Neuronal stem cell (in vitro differentiated cells): ENCODE data around the gene CST7.

Source experiments
- DNase-seq: peaks from one replicate; pipeline ENCODE4 v3.0.0-alpha.2; 2013; ENCODE audit warnings: low spot score
- H2AFZ ChIP-seq: one replicate; pipeline ENCODE4 v1.6.1; 2013; ENCODE audit warnings: mild to moderate bottlenecking, low read length, inconsistent platforms
- H2AK5ac ChIP-seq: 2 replicates; pipeline ENCODE4 v1.6.1; 2013; ENCODE audit warnings: low read depth, mild to moderate bottlenecking, inconsistent platforms, low read length, moderate library complexity, mixed read lengths
- H2BK120ac ChIP-seq: 2 replicates; pipeline ENCODE4 v1.6.1; 2013; ENCODE audit warnings: low read depth, mild to moderate bottlenecking, inconsistent platforms, low read length, moderate library complexity, mixed read lengths
- H2BK12ac ChIP-seq: one replicate; pipeline ENCODE4 v1.6.1; 2013; ENCODE audit warnings: low read length, inconsistent platforms
- H2BK15ac ChIP-seq: 2 replicates; pipeline ENCODE4 v1.6.1; 2013; ENCODE audit warnings: mild to moderate bottlenecking, low read length, inconsistent platforms, mixed read lengths
- H2BK5ac ChIP-seq: one replicate; pipeline ENCODE4 v1.6.1; 2013; ENCODE audit warnings: inconsistent platforms, mild to moderate bottlenecking, low read length, moderate library complexity
- H3K14ac ChIP-seq: one replicate; pipeline ENCODE4 v1.6.1; 2013; ENCODE audit warnings: low read length, inconsistent platforms
- H3K18ac ChIP-seq: 2 replicates; pipeline ENCODE4 v1.6.1; 2013; ENCODE audit warnings: low read length, inconsistent platforms
- H3K23ac ChIP-seq: 2 replicates; pipeline ENCODE4 v1.6.1; 2013; ENCODE audit warnings: low read depth, mild to moderate bottlenecking, mixed read lengths, low read length, inconsistent platforms; ENCODE audit not compliant: poor library complexity
- H3K27ac ChIP-seq: replicated peaks from 3 replicates; pipeline ENCODE4 v1.5.1; 2013; ENCODE audit warnings: low read length, inconsistent platforms
- H3K27me3 ChIP-seq, 3 experiments: 2 replicates each; pipeline ENCODE4 v1.6.1; 2013; ENCODE audit warnings: low read length in 3 of 3, mild to moderate bottlenecking in 2 of 3, inconsistent platforms in 1 of 3, low read depth in 1 of 3, mixed read lengths in 1 of 3, moderate library complexity in 1 of 3; ENCODE audit not compliant: control insufficient read depth in 3 of 3, insufficient read depth in 3 of 3
- H3K36me3 ChIP-seq, 2 donors: replicated peaks in 1 of 2; 2 replicates each; pipeline ENCODE4 v1.6.1; 2013; ENCODE audit warnings: low read length in 2 of 2; ENCODE audit not compliant: control insufficient read depth in 2 of 2, insufficient read depth in 2 of 2
- H3K4ac ChIP-seq: 2 replicates; pipeline ENCODE4 v1.6.1; 2013; ENCODE audit warnings: inconsistent platforms, mild to moderate bottlenecking, low read length, moderate library complexity
- H3K4me1 ChIP-seq, 2 donors: 1 replicate in 1 of 2; 2 replicates in 1 of 2; pipeline ENCODE4 v1.6.1; 2013; ENCODE audit warnings: low read length in 2 of 2, low read depth in 1 of 2; ENCODE audit not compliant: control insufficient read depth in 2 of 2, insufficient read depth in 1 of 2
- H3K4me2 ChIP-seq: one replicate; pipeline ENCODE4 v1.6.1; 2013; ENCODE audit warnings: mild to moderate bottlenecking, low read length, inconsistent platforms; ENCODE audit not compliant: insufficient read depth, poor library complexity, severe bottlenecking
- H3K4me3 ChIP-seq, 2 donors: 2 replicates each; pipeline ENCODE4 v1.5.1; 2013; ENCODE audit warnings: low read length in 2 of 2, mild to moderate bottlenecking in 2 of 2, inconsistent platforms in 1 of 2, moderate library complexity in 1 of 2
- H3K79me1 ChIP-seq: one replicate; pipeline ENCODE4 v1.6.1; 2013; ENCODE audit warnings: low read depth, mild to moderate bottlenecking, inconsistent platforms, low read length, moderate library complexity
- H3K9ac ChIP-seq: one replicate; pipeline ENCODE4 v1.6.1; 2013; ENCODE audit warnings: mild to moderate bottlenecking, low read depth, low read length, inconsistent platforms; ENCODE audit not compliant: poor library complexity
- H3K9me3 ChIP-seq, 2 donors: replicated peaks in 1 of 2; 2 replicates each; pipeline versions ENCODE3 to v1.6.1; 2013; ENCODE audit warnings: low read length in 2 of 2, mild to moderate bottlenecking in 2 of 2, inconsistent platforms in 1 of 2, low read depth in 1 of 2, mixed read lengths in 1 of 2, moderate library complexity in 1 of 2; ENCODE audit not compliant: control insufficient read depth in 2 of 2, insufficient read depth in 1 of 2
- H4K8ac ChIP-seq: one replicate; pipeline ENCODE4 v1.6.1; 2013; ENCODE audit warnings: low read depth, mild to moderate bottlenecking, inconsistent platforms, low read length, moderate library complexity
- H4K91ac ChIP-seq: one replicate; pipeline ENCODE4 v1.6.1; 2013; ENCODE audit warnings: low read length, low read depth, mild to moderate bottlenecking, inconsistent platforms; ENCODE audit not compliant: poor library complexity
- WGBS, 2 donors: extraction: QIAGEN DNeasy Blood & Tissue Kit; methylation state at CpG; one replicate each; pipeline ENCODE4 v1.1.7; 2013; ENCODE audit warnings: missing lambda C conversion rate in 2 of 2, mixed read lengths in 1 of 2; ENCODE audit not compliant: insufficient read length in 2 of 2, insufficient replicate concordance in 1 of 2; ENCODE audit errors: extremely low coverage in 2 of 2; 5-methylcytosine and 5-hydroxymethylcytosine counted together

The CST7 gene

DNA sequence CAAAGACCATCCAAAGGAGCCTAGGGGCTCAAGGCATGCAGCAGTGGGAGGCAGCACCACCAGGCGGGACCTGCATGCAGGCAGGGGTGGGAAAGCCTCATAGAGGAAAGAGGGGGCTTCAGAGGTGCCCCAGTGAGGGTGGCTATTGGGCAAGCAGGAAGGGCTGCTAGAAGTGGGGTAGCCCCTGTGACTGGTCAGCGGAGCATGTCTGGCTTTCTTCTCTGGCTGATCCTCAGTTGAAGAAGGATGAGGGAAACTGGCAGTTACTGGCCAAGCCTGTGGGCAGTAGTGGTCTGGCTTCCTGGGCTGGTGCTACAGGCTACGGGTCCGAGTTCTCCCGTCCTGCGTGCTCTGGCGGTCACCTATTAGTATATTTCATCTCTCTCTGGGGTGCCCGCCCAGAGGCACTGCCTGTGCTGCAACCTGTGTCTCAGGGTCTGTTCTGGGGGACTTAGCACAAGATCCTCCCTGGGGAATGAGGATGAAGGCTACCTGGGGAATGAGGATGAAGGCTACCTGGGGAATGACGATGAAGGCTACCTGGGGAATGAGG, 35.9 kb upstream of the CST7 start:
- H2BK5ac ChIP-seq, result peak overlapping the region; percentile 44
- no peak overlapping the region for H3K27ac ChIP-seq
- no peaks in the 10 kb centered on the region for H3K27me3 ChIP-seq
- H3K79me1 ChIP-seq, result peaks cover 1% of the 10 kb centered on the region
- peak overlapping the region; percentile 99 for H3K4ac ChIP-seq
- H4K91ac ChIP-seq, result no peak overlapping the region
- H2AFZ ChIP-seq, result no peak overlapping the region
- peak overlapping the region; percentile 99 for H2BK15ac ChIP-seq
- peaks cover 0 to 2% of the 10 kb centered on the region in 2 donors for H3K9me3 ChIP-seq
- H3K4me1 ChIP-seq, result no peaks in the 10 kb centered on the region
- H3K4me2 ChIP-seq, result no peak overlapping the region
- peak overlapping the region; percentile 47 for H3K23ac ChIP-seq
- no peak overlapping the region for H4K8ac ChIP-seq
- H2BK12ac ChIP-seq, result peak overlapping the region; percentile 34
- H3K14ac ChIP-seq, result no peak overlapping the region
- H2AK5ac ChIP-seq, result peak overlapping the region; percentile 92
- no peak for DNase-seq
- no peak overlapping the region for H3K4me3 ChIP-seq
- H3K18ac ChIP-seq, result peak overlapping the region; percentile 90
- peak overlapping the region; percentile 93 for H2BK120ac ChIP-seq
- no peak overlapping the region for H3K9ac ChIP-seq
- H3K36me3 ChIP-seq, result no peaks in the 10 kb centered on the region
- no CpG with 5 or more reads among the region's 9 CpGs for whole genome bisulfite sequencing, 2 donors

DNA sequence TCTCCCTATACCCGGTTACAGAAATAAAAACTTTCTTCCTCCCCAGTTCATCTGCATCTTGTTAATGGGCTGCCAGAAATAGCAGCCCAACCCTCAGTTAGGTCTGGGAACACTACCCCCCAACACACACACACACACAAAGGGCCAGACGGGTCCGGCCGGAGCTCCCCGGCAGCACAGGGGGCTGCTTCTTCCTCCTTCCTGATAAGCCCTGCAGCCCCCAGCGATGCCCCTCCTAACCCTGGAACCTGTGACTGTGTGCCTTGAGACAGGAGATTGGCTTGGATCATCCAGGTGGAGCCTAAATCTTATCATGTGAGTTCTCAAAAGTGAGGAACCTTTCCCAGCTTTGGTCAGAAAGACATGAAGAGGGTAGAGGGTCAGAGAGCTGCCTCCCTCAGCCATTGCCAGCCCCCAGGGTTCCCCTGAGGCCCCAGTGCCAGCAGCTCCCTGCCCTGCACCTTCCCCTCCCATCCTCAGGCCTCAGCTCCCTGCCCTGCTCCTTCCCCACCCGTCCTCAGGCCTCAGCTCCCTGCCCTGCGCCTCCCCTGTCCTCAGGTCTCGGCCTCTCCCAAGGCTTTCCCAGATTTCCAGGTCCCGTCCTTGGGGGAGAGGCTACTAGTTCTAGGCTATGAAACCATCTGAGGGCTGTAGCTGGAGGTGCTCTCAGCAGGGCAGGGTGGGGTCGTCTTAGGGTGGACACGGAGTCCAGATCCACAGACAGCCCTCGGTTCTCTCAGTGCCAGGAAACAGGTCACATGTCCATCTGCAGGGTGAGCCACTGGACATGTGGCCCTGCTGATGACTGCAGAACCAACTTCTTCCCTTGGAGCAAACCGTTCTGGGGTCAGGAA, 34.5 kb upstream of the CST7 start:
- Histone ChIP-seq H3K4me3 (no peak overlapping the region), H3K9ac (no peak overlapping the region), H3K18ac (peak overlapping the region; percentile 76), H3K79me1 (peaks cover 1% of the 10 kb centered on the region), H2BK12ac (no peak overlapping the region), H3K23ac (no peak overlapping the region), H2AFZ (no peak overlapping the region), H2BK5ac (no peak overlapping the region), H4K8ac (no peak overlapping the region), H4K91ac (no peak overlapping the region), H3K27ac (no peak overlapping the region), H3K4ac (no peak overlapping the region), H3K9me3 (no peaks in the 10 kb centered on the region), H2BK15ac (peak overlapping the region; percentile 44), H3K4me1 (peaks cover 0 to 2% of the 10 kb centered on the region in 2 donors), H3K4me2 (no peak overlapping the region), H3K36me3 (no peaks in the 10 kb centered on the region), H2AK5ac (no peak overlapping the region), H2BK120ac (no peak overlapping the region), H3K14ac (peak overlapping the region; percentile 26), H3K27me3 (no peaks in the 10 kb centered on the region)
- DNase-seq, result no peak
- WGBS, 2 donors, result no CpG with 5 or more reads among the region's 14 CpGs

DNA sequence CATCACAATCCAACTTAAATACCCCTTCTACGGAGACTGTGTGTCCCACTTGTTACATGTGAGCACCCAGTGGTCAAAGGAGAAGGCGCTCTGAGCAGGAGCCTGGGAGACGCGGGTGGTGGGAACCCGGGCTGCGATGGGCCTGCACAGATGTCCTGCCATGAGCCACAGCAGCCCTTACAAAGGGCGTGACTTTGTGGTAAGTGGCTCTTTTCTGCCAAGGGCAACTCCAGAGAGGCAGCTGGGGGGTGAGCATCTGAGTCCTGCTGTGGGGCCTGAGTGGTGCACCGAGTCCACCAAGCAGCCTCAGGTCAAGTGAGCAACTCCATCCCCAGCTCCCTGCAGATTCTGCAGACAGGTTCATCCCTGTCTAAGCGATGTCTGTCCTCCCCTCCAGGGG, 33.6 kb upstream of the CST7 start:
- no peak overlapping the region for H3K4me3 ChIP-seq
- peak overlapping the region; percentile 36 for H3K18ac ChIP-seq
- no peak overlapping the region for H2BK5ac ChIP-seq
- H3K79me1 ChIP-seq, result peaks cover 1% of the 10 kb centered on the region
- H2AFZ ChIP-seq, result no peak overlapping the region
- DNase-seq, result no peak
- H4K91ac ChIP-seq, result no peak overlapping the region
- no peaks in the 10 kb centered on the region for H3K27me3 ChIP-seq
- H3K4ac ChIP-seq, result no peak overlapping the region
- no peaks in the 10 kb centered on the region for H3K36me3 ChIP-seq
- H2AK5ac ChIP-seq, result no peak overlapping the region
- no CpG with 5 or more reads among the region's 9 CpGs for WGBS, 2 donors
- H3K4me2 ChIP-seq, result no peak overlapping the region
- no peak overlapping the region for H2BK12ac ChIP-seq
- H2BK15ac ChIP-seq, result no peak overlapping the region
- no peak overlapping the region for H3K23ac ChIP-seq
- no peak overlapping the region for H2BK120ac ChIP-seq
- peak overlapping the region; percentile 27 for H3K14ac ChIP-seq
- H3K4me1 ChIP-seq, result peaks cover 4 to 5% of the 10 kb centered on the region in 2 donors
- no peak overlapping the region for H4K8ac ChIP-seq
- no peak overlapping the region for H3K27ac ChIP-seq
- H3K9ac ChIP-seq, result no peak overlapping the region
- no peaks in the 10 kb centered on the region for H3K9me3 ChIP-seq

DNA sequence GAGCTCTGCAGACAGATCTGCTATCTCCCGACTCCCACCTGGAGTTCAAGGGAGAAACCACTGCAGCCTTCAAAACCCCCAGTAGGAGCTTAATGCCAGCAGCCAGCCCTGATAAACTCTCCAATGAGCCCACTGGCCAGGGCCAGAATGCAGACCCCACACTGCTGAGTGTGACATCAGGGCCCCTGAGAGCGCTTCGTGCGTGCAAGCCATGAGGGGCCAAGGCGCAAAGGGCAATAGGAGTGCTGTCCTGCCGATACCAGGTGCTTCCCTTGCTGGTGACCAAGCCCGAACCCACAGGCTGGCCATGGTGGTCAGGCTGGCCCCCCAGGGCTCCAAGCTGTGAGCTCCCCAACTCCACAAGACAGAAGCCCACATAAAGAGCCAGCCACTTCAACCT, 33.2 kb upstream of the CST7 start:
- H3K9ac ChIP-seq, result no peak overlapping the region
- H3K9me3 ChIP-seq, result no peaks in the 10 kb centered on the region
- H2BK15ac ChIP-seq, result no peak overlapping the region
- H3K23ac ChIP-seq, result no peak overlapping the region
- H3K27ac ChIP-seq, result no peak overlapping the region
- no peaks in the 10 kb centered on the region for H3K27me3 ChIP-seq
- no peaks in the 10 kb centered on the region for H3K36me3 ChIP-seq
- H2AK5ac ChIP-seq, result no peak overlapping the region
- peak overlapping the region; percentile 44 for H3K18ac ChIP-seq
- H2AFZ ChIP-seq, result no peak overlapping the region
- H3K14ac ChIP-seq, result no peak overlapping the region
- peaks cover 1% of the 10 kb centered on the region for H3K79me1 ChIP-seq
- no peak overlapping the region for H3K4ac ChIP-seq
- no peak for DNase-seq
- no peak overlapping the region for H3K4me3 ChIP-seq
- H2BK5ac ChIP-seq, result no peak overlapping the region
- WGBS, 2 donors, result no CpG with 5 or more reads among the region's 7 CpGs
- no peak overlapping the region for H4K91ac ChIP-seq
- no peak overlapping the region for H3K4me2 ChIP-seq
- H2BK12ac ChIP-seq, result no peak overlapping the region
- H3K4me1 ChIP-seq, result peaks cover 5 to 7% of the 10 kb centered on the region in 2 donors
- H4K8ac ChIP-seq, result no peak overlapping the region
- no peak overlapping the region for H2BK120ac ChIP-seq
